GM18508 (cell line): ENCODE data around the gene DACT3.

ENCODE experiments used
- ATAC-seq: cut with Tn5 transposase; IDR thresholded peaks from one replicate; pipeline ENCODE4 v1.9.1; 2021; ENCODE audit warnings: moderate number of reproducible peaks; ENCODE audit not compliant: insufficient read depth, unreplicated experiment

Gene DACT3

GRCh38 chr19:46616631-46617322 lies 44.2 kb downstream of the DACT3 start:
- no peak for ATAC-seq

GRCh38 chr19:46615966-46616365 lies 45.0 kb downstream of the DACT3 start:
- no peak for ATAC-seq

DNA sequence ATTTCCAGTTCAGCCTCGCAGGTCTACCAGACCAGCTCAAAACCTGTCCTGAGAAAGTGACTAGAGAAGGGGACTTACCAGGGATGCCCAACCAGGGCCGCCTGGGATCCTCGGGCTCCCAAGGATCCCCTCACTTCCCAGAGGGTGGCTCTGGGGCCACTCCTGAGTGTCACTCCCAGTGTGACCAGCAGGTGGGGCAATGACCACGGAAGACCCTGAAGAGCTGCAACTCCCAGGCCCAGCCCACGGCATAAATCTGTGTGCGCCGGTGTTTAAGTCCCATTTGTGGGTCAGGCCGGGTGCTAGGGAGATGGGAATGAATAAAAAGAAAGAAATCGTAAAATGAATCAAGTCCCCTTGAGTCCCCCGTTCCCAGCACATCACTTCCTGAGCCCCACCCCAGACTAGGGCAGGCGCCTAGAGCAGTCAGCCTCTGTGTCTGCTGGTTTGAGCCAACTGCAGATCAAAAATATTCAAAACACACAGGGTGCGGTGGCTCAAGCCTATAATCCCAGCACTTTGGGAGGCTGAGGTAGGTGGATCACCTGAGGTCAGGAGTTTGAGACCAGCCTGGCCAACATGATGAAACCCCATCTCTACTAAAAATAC lies 46.8 kb downstream of the DACT3 start:
- no peak for ATAC-seq

GRCh38 chr19:46613525-46613924 lies 47.5 kb downstream of the DACT3 start:
- ATAC-seq = no peak

GRCh38 chr19:46611776-46612175 lies 49.2 kb downstream of the DACT3 start:
- ATAC-seq = no peak

GRCh38 chr19:46610851-46611770 lies 49.9 kb downstream of the DACT3 start:
- ATAC-seq = no peak

GRCh38 chr19:46610413-46610775 lies 50.6 kb downstream of the DACT3 start:
- no peak for ATAC-seq

DNA sequence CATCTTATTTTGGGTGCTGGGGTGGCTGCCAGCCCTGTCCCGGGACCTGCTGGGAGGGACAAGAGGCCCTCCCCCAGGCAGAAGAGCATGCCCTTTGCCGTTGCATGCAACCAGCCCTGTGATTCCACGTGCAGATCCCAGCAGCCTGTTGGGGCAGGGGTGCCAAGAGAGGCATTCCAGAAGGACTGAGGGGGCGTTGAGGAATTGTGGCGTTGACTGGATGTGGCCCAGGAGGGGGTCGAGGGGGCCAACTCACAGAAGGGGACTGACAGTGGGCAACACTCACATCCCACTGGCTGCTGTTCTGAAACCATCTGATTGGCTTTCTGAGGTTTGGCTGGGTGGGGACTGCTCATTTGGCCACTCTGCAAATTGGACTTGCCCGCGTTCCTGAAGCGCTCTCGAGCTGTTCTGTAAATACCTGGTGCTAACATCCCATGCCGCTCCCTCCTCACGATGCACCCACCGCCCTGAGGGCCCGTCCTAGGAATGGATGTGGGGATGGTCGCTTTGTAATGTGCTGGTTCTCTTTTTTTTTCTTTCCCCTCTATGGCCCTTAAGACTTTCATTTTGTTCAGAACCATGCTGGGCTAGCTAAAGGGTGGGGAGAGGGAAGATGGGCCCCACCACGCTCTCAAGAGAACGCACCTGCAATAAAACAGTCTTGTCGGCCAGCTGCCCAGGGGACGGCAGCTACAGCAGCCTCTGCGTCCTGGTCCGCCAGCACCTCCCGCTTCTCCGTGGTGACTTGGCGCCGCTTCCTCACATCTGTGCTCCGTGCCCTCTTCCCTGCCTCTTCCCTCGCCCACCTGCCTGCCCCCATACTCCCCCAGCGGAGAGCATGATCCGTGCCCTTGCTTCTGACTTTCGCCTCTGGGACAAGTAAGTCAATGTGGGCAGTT lies 51.2 kb downstream of the DACT3 start:
- ATAC-seq = no peak

- no peak for ATAC-seq
Observed at GRCh38 chr19:46608581-46609345, 52.2 kb downstream of the DACT3 start.

DNA sequence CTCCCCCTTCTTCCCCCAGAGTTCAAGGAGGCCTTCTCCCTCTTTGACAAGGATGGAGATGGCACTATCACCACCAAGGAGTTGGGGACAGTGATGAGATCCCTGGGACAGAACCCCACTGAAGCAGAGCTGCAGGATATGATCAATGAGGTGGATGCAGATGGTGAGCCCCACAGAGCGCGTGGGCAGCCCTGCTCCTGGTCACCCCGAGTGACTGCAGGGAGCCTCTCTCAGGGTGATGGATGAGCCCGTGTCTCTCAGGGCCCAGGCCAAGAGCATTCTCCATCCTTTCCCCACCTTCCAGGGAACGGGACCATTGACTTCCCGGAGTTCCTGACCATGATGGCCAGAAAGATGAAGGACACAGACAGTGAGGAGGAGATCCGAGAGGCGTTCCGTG lies 52.8 kb downstream of the DACT3 start:
- no peak for ATAC-seq

DNA sequence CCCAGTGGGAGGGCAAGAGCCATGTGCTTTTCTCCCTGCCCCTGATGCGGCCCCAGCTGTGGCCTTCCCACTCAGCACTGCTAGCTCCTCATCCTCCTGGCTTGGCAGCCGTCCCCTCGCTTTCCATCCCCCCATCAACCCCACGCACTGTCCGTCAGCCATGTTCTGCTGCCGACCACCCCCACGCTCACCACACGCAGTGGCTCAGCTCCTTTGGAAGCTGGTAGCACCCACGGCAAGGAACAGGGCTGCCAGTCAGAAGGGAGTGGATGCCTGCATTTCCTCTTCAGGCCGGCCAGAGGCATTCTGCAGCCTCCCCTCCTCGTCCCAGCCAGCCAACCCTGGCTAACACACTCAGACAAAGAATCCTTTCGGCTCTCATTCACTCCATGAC lies 53.5 kb downstream of the DACT3 start:
- no peak for ATAC-seq

- ATAC-seq = no peak
Observed at GRCh38 chr19:46606681-46607447, 54.1 kb downstream of the DACT3 start.

- no peak for ATAC-seq
Observed at GRCh38 chr19:46606019-46606418, 55.0 kb downstream of the DACT3 start.

DNA sequence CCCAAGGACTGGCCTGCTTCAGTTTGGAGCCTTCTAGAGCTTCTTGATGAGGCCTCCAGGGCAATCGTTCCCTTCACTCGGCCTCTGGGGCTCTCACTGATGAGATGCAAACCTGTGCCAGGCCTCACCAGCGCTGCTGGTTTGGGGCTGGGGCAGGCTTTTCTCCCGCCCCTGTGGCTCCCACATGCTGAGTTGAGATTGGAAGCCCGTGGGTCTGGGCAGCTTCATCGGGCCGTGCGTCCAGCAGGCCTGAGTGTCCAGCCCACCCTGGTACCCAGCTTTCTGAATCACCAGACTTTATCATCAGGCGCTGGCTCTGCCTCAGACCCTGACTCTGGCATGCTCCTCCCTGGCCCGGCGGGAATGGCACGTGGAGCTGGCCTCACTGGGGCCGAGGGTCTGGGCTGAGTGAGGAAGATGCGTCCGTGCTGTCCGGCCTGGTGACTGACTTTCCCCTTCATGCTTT lies 55.6 kb downstream of the DACT3 start:
- ATAC-seq = no peak

- no peak for ATAC-seq
Observed at GRCh38 chr19:46604781-46605355, 56.1 kb downstream of the DACT3 start.

GRCh38 chr19:46603752-46604231 lies 57.2 kb downstream of the DACT3 start:
- no peak for ATAC-seq

GRCh38 chr19:46603195-46603637 lies 57.8 kb downstream of the DACT3 start:
- ATAC-seq = no peak
